Stimulated activated naive CD4-positive, alpha-beta T cell treated with Interleukin-2 at 50 U/mL for 16 hours (primary cell): Measurements from ENCODE around the gene TNNI3K.

ENCODE experiments used
- DNase-seq: peaks from one replicate; lab custom pipeline; 2025; lab: John Stamatoyannopoulos, UW

Gene TNNI3K

DNA sequence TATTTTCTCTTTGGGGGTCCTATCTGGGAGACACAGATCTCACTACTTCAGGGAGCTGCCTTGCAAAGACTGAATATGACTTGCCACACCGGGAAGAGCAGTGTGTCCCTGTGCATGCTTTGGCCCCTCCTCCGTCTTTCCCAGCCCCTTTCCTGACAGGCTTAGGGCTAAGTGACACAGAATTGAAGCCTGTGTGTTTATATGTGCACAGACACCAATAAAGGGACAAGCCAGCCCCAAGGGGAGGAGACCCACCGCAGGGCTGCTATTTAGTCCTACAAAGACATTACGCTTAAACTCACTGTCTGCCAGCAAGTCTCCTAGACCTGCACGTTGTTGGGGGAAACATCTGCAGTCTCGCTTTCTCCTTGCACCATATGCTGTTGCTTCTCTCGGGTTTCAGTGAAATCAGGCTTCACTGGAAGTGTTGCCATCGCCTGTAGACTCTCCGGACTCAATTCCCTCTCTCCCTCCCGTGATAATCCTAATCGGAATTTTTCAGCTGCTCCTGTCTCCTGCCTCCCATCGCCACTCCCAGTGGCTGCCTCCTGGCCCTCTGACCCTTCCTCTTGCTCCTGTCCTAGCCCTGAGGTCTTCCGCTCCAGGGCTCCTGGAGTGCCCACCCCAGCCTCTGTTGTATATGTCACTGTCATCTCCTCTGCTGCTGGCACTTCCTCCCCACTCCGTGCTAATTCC is 335.8 kb downstream of the TNNI3K start:
- no peak for DNase-seq

DNA sequence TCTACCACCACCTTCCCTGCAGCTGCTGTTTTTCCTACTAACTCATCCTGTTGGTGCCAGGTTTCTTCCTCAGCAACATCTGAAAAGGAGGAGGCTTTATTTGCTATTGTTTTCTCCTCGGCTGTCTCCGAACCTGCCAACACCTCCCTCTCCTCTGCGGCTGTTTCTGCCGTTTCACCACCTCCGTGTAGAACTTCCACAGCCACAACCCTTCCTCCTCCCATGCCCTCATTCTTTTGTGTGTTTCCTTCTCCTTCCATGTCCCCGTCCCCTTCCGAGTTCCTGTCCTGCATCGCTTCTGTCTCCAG is 336.3 kb downstream of the TNNI3K start:
- no peak for DNase-seq

DNA sequence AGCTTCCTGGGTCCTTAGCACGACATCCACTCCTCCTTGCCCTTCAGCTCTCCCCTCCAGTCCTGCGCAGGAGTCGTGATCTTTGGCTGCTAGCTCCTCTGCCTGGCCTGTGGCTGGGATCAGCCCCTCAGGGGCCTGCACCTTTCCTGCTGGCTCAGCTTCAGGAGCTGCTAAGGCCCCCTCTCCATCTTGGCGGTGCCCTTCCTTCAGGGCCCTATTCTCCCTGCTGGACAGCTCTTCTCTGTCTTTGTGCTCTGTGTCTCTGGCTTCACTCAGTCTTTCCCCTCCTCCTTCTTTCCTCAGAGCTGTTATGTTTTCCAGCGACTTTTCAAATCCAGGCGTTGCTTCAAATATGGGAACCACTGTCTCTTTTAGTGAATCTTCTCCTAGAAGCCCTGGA is 336.7 kb downstream of the TNNI3K start:
- DNase-seq = no peak

DNA sequence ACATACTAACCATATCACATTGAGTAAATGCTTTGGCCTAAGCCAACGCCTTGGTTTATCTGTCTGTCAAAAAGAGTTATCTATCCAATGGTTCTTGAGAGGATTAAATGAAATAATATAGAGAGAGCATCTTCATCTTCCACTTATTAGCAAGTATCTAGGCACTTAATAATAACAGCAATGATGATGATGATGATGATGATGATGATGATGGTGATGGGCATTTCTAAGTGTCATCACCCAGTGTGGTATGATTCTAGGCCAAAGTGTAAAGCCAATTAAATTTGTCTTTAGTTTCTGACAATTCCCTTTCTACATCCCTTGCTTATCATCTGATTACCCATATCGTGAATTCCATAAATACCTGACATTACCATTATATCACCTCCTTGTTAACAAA is 342.9 kb downstream of the TNNI3K start:
- DNase-seq = no peak

DNA sequence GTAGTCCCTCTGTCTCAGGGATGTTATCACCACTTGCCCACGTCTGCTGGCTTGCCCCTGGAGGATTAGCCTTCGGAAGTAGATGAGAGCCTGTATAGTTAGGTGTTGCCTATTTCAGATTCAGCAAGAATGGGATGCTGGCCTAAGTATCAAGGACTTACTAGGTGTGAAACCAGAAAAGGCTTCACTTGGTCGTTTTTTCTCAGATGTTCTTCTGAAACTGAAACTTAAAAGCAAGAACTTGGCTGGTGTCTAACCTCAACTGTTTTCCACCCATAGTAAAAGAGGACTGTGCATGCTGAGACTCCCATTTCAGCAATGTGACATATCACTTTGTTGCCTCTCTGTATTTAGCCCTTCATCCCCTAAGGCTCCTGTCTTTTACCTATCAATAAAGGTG is 344.2 kb downstream of the TNNI3K start:
- DNase-seq = no peak

DNA sequence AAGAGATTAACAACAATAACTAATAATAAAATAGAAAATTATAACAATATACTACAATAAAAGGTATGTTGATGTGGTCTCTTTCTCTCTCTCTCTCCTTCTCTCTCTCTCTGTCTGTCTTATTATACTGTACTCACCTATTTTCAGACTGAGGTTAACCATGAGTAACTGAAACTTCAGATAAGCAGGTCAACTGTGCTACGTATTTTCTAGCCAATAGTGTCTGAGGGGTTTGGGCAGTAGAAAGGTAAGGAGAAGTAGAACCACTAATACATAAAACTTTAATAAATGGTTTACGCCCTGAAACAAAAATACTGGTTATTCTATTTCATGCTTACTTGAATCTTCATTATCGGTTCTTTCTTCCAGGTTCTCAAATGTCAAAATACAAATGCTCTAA is 348.2 kb downstream of the TNNI3K start:
- no peak for DNase-seq

DNA sequence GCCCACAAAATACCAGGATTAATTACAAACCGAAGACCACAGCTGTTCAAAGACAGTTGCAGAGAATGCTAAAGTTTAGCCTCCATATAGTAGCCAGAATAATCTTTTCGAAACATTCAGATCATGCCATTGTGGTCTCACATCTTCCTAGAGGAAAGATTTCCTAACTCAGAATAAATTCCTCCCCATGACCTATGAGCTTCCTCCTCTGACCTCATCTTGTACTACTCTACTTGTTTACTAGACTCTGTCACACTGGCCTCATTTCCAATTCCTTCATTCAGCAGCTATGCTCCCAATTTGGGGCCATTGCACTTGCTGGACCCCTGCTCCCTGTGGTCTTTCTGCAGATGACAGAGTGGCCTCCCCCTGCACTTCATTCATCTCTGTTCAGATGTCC is 349.0 kb downstream of the TNNI3K start:
- DNase-seq = no peak

DNA sequence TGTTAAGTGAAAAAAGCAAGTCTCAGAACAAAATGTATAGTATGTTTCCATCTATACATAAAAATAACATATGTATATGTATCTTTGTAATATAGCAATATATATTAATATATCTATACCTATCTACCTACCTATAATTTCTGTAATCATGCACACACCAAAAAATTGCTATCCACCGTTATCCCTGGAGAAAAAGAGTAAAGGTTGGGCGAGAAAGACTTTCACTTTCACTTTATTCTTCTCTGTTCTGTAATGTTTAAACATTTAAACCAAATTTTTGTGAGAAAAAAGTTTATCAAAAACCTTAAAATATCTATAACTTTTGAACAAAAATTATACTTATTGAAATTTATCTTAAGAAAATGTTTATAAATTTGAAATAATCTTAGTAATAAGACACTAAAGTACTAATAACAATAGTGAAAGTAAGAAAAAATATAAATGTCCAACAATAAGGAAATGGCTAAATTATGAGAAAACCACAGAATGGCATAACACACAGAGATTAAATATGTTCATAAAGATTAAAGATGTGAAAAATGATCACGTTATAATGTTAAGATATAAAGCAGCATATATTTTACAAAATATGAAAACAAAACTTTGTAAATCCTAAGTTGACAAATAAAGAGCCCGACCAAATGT is 351.2 kb downstream of the TNNI3K start:
- DNase-seq = no peak

DNA sequence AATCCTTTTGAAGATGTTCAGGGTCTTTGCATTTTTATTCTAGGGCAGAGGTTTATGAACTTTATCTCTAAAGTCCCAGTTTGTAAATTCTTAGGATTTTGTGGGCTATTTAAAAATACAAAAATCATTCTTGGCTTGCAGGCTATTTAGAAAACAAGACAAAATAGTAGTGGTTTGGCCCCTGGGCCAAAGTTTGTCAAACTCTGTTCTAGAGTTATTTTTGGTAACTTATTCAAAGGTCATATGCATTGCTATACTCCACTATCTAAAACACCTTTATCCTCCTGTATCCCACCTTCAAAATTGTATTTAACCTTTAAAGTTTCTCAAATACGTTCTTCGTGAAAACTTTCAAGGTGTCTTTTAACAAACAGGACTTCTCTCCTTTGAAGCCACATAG is 352.7 kb downstream of the TNNI3K start:
- no peak for DNase-seq

DNA sequence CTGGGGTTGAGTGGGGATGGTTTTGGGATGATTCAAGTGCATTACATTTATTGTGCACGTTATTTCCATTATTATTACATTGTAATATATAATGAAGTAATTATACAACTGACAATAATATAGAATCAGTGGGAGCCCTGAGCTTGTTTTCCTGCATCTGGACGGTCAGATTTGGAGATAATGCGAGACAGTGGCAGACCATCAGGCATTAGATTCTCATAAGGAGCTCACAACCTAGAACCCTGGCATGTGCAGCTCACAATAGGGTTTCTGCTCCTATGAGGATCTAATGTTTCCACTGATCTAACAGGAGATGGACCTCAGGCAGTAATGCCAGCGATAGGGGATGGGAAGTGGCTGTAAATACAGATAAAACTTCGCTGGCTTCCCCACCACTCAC is 355.1 kb downstream of the TNNI3K start:
- DNase-seq = no peak

DNA sequence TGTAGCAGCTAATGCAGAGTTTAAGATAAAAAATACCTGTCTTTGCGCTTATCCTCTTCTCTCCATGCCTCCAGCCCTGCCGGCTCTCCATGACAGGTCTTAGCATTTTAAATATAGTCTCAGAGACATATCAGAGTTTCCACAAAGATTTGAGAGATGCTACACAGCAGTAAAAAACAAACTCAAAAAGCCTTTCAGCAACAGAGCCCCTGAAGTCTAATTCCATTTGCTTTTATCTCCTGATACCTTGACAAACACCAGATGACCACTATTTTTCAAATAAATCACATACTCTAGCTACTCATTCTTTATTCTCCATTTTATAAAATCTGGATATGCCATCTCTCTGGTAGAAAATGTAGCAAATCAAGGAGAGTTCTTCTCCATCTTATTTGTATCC is 356.8 kb downstream of the TNNI3K start:
- no peak for DNase-seq

DNA sequence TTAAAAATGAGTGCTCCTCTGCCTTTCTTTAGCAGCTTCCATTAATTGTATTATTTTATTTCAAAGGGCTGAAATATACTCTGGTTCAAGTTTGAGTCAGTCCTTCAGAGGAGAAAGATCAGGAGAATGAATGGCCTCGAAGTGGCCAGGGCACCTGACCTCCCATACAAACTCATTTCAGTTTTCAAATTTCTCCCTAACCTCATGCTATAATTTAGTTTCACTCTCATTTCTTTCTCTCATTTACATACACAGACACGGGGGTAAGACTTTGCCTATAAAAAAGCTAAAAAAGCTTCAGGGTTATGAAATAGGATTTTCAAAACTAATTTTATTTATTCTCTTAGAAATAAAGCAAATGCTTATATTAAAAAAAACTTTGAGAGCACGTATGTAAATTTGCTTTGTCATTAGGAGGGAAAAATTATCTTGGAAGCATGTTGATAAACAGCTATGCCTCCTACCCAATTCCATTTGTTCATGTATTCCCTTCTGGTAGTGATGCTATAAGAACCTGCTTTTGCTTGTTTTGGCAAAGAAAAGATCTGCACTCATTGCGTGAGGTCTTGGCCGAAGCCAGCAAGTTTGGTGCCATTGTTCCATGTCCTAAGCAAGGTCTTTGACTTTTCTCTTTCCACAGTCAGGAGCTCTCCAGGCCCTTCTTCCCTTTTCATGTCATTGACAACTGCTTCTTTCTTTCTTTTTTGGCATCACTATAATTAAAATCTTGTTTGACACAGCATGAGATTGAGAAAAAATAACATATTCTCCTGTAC is 357.6 kb downstream of the TNNI3K start:
- DNase-seq = no peak
